ENCODE results near the gene PSAT1.

PSAT1 gene

GRCh38 chr9:78292716-78293497 lies 4.0 kb upstream of the PSAT1 start:
- DNase-seq, result no peak

GRCh38 chr9:78294290-78295176 lies 2.4 kb upstream of the PSAT1 start:
- DNase-seq, result no peak

- no peak for DNase-seq
Measured at GRCh38 chr9:78295177-78295575, 1.7 kb upstream of the PSAT1 start.

- no peak for DNase-seq
Measured at GRCh38 chr9:78295731-78296130, 1.2 kb upstream of the PSAT1 start.

GRCh38 chr9:78296201-78296892 lies 578 bp upstream of the PSAT1 start:
- no peak for DNase-seq

- no peak for DNase-seq
Measured at GRCh38 chr9:78297672-78297961, 692 bp downstream of the PSAT1 start.

- DNase-seq, result no peak
Measured at GRCh38 chr9:78298046-78298765, 1.3 kb downstream of the PSAT1 start.

- no peak for DNase-seq
Measured at GRCh38 chr9:78300209-78300608, 3.3 kb downstream of the PSAT1 start.

GRCh38 chr9:78301466-78301865 lies 4.5 kb downstream of the PSAT1 start:
- DNase-seq, result no peak

- DNase-seq, result no peak
Measured at GRCh38 chr9:78303377-78304062, 6.6 kb downstream of the PSAT1 start.

GRCh38 chr9:78304357-78304756 lies 7.4 kb downstream of the PSAT1 start:
- DNase-seq, result no peak

- no peak for DNase-seq
Measured at GRCh38 chr9:78306222-78307076, 9.5 kb downstream of the PSAT1 start.

GRCh38 chr9:78307360-78307759 lies 10.4 kb downstream of the PSAT1 start:
- DNase-seq, result no peak

- DNase-seq, result no peak
Measured at GRCh38 chr9:78309066-78309465, 12.1 kb downstream of the PSAT1 start.

- DNase-seq, result no peak
Measured at GRCh38 chr9:78311075-78311474, 14.2 kb downstream of the PSAT1 start.

GRCh38 chr9:78311886-78312524 lies 15.1 kb downstream of the PSAT1 start:
- no peak for DNase-seq

- DNase-seq, result no peak
Measured at GRCh38 chr9:78314550-78314949, 17.6 kb downstream of the PSAT1 start.

- DNase-seq, result no peak
Measured at GRCh38 chr9:78314953-78315870, 18.3 kb downstream of the PSAT1 start.

- no peak for DNase-seq
Measured at GRCh38 chr9:78316166-78316892, 19.4 kb downstream of the PSAT1 start.
